A673 (cell line): ENCODE results near the gene CHCHD6.

Experiments used
- CTCF ChIP-seq: fragments of 300-800, 200-600 bp; sonication (generic); conservative IDR thresholded peaks from 2 replicates; pipeline ENCODE4 v1.5.1; 2017; ENCODE audit warnings: low read depth, mild to moderate bottlenecking, antibody characterized with exemption, low read length, moderate library complexity, mixed read lengths
- EZH2 ChIP-seq: fragments of 200-600 bp; sonication (generic); IDR thresholded peaks from 2 replicates; pipeline ENCODE4 v1.6.1; 2017; ENCODE audit warnings: borderline replicate concordance, low read depth, mild to moderate bottlenecking, mixed read lengths, antibody characterized with exemption, low read length; ENCODE audit not compliant: poor library complexity, severe bottlenecking

GRCh38 chr3:126730376-126730775, 26.3 kb downstream of the CHCHD6 start:
- TF ChIP-seq CTCF (no peak), EZH2 (no peak)
